ENCODE data around the gene RWDD3. TPM values are rescaled to one million over a fixed set of nuclear protein-coding genes. Genes with fewer than 3 reads are reported as not detected.

Gene RWDD3
- total RNA-seq, 3 donors from 2014 or later, result 9.2 to 20.3 (median 11.5) TPM

- TF ChIP-seq POLR2A (IDR thresholded peaks at IDR 0.05), result no peak
- TF ChIP-seq POLR2AphosphoS5 (IDR thresholded peaks at IDR 0.05), result no peak
- TF ChIP-seq, protein P1, sequence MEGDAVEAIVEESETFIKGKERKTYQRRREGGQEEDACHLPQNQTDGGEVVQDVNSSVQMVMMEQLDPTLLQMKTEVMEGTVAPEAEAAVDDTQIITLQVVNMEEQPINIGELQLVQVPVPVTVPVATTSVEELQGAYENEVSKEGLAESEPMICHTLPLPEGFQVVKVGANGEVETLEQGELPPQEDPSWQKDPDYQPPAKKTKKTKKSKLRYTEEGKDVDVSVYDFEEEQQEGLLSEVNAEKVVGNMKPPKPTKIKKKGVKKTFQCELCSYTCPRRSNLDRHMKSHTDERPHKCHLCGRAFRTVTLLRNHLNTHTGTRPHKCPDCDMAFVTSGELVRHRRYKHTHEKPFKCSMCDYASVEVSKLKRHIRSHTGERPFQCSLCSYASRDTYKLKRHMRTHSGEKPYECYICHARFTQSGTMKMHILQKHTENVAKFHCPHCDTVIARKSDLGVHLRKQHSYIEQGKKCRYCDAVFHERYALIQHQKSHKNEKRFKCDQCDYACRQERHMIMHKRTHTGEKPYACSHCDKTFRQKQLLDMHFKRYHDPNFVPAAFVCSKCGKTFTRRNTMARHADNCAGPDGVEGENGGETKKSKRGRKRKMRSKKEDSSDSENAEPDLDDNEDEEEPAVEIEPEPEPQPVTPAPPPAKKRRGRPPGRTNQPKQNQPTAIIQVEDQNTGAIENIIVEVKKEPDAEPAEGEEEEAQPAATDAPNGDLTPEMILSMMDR (IDR thresholded peaks at IDR 0.05), result no peak
- intact Hi-C loops (cut with DNase I; ENCODE audit: low total_unique reads), result no loop called here
Observed at GRCh38 chr1:95286479-95286878, 52.5 kb downstream of the RWDD3 start.

GRCh38 chr1:95287081-95287480 is 53.1 kb downstream of the RWDD3 start:
- DNase-seq (ENCODE audit: low spot score in 2 of 2), result no peak
- Histone ChIP-seq H3K36me3 (no peaks in the 10 kb centered on the region), H3K4me1 (no peaks in the 10 kb centered on the region), H3K27ac (no peak overlapping the region), H3K9me3 (no peaks in the 10 kb centered on the region), H3K27me3 (no peaks in the 10 kb centered on the region), H3K4me3 (no peak overlapping the region)
- intact Hi-C loops (cut with DNase I; ENCODE audit: low total_unique reads), result no loop called here
- TF ChIP-seq POLR2A (IDR thresholded peaks at IDR 0.05) (no peak), POLR2AphosphoS5 (IDR thresholded peaks at IDR 0.05) (no peak)
- TF ChIP-seq, protein P1 (IDR thresholded peaks at IDR 0.05), result no peak

More at GRCh38 chr1:95286479-95286878, 52.5 kb downstream of the RWDD3 start:
- no peak for DNase-seq (ENCODE audit: low spot score in 2 of 2)
- Histone ChIP-seq H3K27me3 (no peaks in the 10 kb centered on the region), H3K4me3 (no peak overlapping the region), H3K4me1 (no peaks in the 10 kb centered on the region), H3K36me3 (no peaks in the 10 kb centered on the region), H3K9me3 (no peaks in the 10 kb centered on the region), H3K27ac (no peak overlapping the region)

GRCh38 chr1:95287825-95288224 is 53.8 kb downstream of the RWDD3 start:
- no peaks in the 10 kb centered on the region for H3K36me3 ChIP-seq
- H3K27ac ChIP-seq, result no peak overlapping the region
- no peak overlapping the region for H3K4me3 ChIP-seq
- no peak for DNase-seq (ENCODE audit: low spot score in 2 of 2)
- intact Hi-C loops (cut with DNase I; ENCODE audit: low total_unique reads), result no loop called here
- no peaks in the 10 kb centered on the region for H3K4me1 ChIP-seq
- no peaks in the 10 kb centered on the region for H3K9me3 ChIP-seq
- H3K27me3 ChIP-seq, result no peaks in the 10 kb centered on the region
- TF ChIP-seq POLR2AphosphoS5 (IDR thresholded peaks at IDR 0.05) (no peak), POLR2A (IDR thresholded peaks at IDR 0.05) (no peak)
- TF ChIP-seq, protein P1 (IDR thresholded peaks at IDR 0.05), result no peak

Other genes with a start within 250 kb of the RWDD3 start
- gene ALG14, start 161.3 kb upstream of the RWDD3 start, total RNA-seq, result 1 to 10 TPM; 1.2 to 1.6 (median 1.4) TPM
- gene TLCD4, start 116.9 kb upstream of the RWDD3 start, total RNA-seq, result 10 to 100 TPM in 1 of 3 donors, 1 to 10 TPM in 2; 5.9 to 22.4 (median 6.9) TPM